Fibroblast of lung (primary cell): ENCODE measurements around the gene ZNF280B. TPM values are rescaled to one million over a fixed set of nuclear protein-coding genes. Genes with fewer than 3 reads are reported as not detected.

Experiments used
- DNase-seq, 2 donors: peaks; one replicate each; pipeline versions ENCODE4 v3.0.0 to v3.0.0-alpha.2; 2010; ENCODE audit warnings: low read depth in 2 of 2
- H2AFZ ChIP-seq: 2 replicates; pipeline ENCODE4 v1.5.1; 2012; ENCODE audit warnings: low read length, control low read depth, inconsistent platforms
- H3K27ac ChIP-seq: 2 replicates; pipeline ENCODE4 v1.5.1; 2011; ENCODE audit warnings: low read length, control low read depth; ENCODE audit not compliant: insufficient read depth
- H3K27me3 ChIP-seq: 2 replicates; pipeline ENCODE4 v1.5.1; 2011; ENCODE audit warnings: mild to moderate bottlenecking, low read length; ENCODE audit not compliant: control insufficient read depth, insufficient read depth
- H3K36me3 ChIP-seq: 2 replicates; pipeline ENCODE4 v1.5.1; 2011; ENCODE audit warnings: low read length; ENCODE audit not compliant: control insufficient read depth, insufficient read depth
- H3K4me1 ChIP-seq: 2 replicates; pipeline ENCODE4 v1.5.1; 2011; ENCODE audit warnings: low read length; ENCODE audit not compliant: control insufficient read depth, insufficient read depth; ENCODE audit errors: extremely low read depth
- H3K4me2 ChIP-seq: 2 replicates; pipeline ENCODE4 v1.5.1; 2011; ENCODE audit warnings: low read length, control low read depth; ENCODE audit not compliant: insufficient read depth; ENCODE audit errors: extremely low read depth
- H3K4me3 ChIP-seq, 4 experiments: fragments of 200-600 bp in 1 of 4; sonication (generic) in 1 of 4; replicated peaks in 1 of 4; 2 replicates each; pipeline ENCODE4 v1.5.1; 2011 to 2016; ENCODE audit warnings: low read length in 4 of 4, low read depth in 3 of 4, mild to moderate bottlenecking in 3 of 4, control low read depth in 2 of 4, inconsistent platforms in 1 of 4, mixed read lengths in 1 of 4; ENCODE audit not compliant: insufficient read depth in 1 of 4; ENCODE audit errors: control extremely low read depth in 1 of 4
- H3K79me2 ChIP-seq: 2 replicates; pipeline ENCODE4 v1.5.1; 2012; ENCODE audit warnings: mild to moderate bottlenecking, low read length, inconsistent platforms; ENCODE audit not compliant: control insufficient read depth, insufficient read depth
- H3K9ac ChIP-seq: 2 replicates; pipeline ENCODE4 v1.5.1; 2011; ENCODE audit warnings: mild to moderate bottlenecking, low read length, control low read depth; ENCODE audit not compliant: insufficient read depth
- H3K9me3 ChIP-seq: 2 replicates; pipeline ENCODE4 v1.5.1; 2012; ENCODE audit warnings: low read depth, low read length; ENCODE audit not compliant: control insufficient read depth, insufficient read depth
- H4K20me1 ChIP-seq: 2 replicates; pipeline ENCODE4 v1.5.1; 2011; ENCODE audit warnings: low read length; ENCODE audit not compliant: control insufficient read depth, insufficient read depth; ENCODE audit errors: extremely low read depth
- CTCF ChIP-seq, 2 donors: IDR thresholded peaks in 1 of 2; conservative IDR thresholded peaks in 1 of 2; 1 replicate in 1 of 2; 2 replicates in 1 of 2; pipeline ENCODE4 v1.5.1; 2011 to 2012; ENCODE audit warnings: low read length in 2 of 2, control low read depth in 1 of 2, inconsistent platforms in 1 of 2, low read depth in 1 of 2, mild to moderate bottlenecking in 1 of 2
- EZH2 ChIP-seq: IDR thresholded peaks from 2 replicates; pipeline ENCODE4 v1.5.1; 2012; ENCODE audit warnings: low read length, control low read depth, mild to moderate bottlenecking; ENCODE audit errors: missing control alignments
- polyA plus RNA-seq, 2 donors: library from polyadenylated mRNA; depleted of rRNA in 1 of 2; stranded (reverse) in 1 of 2; unstranded in 1 of 2; fragments of >200 nt; gene quantifications; 2 replicates each; pipeline ENCODE4 v1.2.1, GENCODE V29; 2011 to 2012; ENCODE audit warnings: missing spikeins in 1 of 2
- total RNA-seq: library from RNA; depleted of rRNA; stranded (reverse); fragments of >200 nt; gene quantifications from 2 replicates; pipeline ENCODE4 v1.2.1, GENCODE V29; 2014

ZNF280B gene
- total and polyA plus RNA-seq, 2 donors (not counting 1 experiment from before 2014, with no cell fraction given): 0.33 to 0.81 TPM

GRCh38 chr22:22523494-22523893 lies 15.0 kb upstream of the ZNF280B start:
- H3K9ac ChIP-seq: no peak overlapping the region
- no peak overlapping the region for H2AFZ ChIP-seq
- no peak for DNase-seq
- no peak overlapping the region for H3K27ac ChIP-seq
- H3K4me2 ChIP-seq: no peak overlapping the region
- H3K79me2 ChIP-seq: no peaks in the 10 kb centered on the region
- H3K4me1 ChIP-seq: no peaks in the 10 kb centered on the region
- H3K4me3 ChIP-seq: no peak overlapping the region
- no peak for TF ChIP-seq EZH2
- no peak for TF ChIP-seq CTCF (conservative IDR thresholded peaks at IDR 0.05 in 1 of 2, IDR thresholded peaks at IDR 0.05 in 1 of 2; ENCODE audit: low read depth in 1 of 2, low read length in 2 of 2)
- no peaks in the 10 kb centered on the region for H3K27me3 ChIP-seq
- no peaks in the 10 kb centered on the region for H3K9me3 ChIP-seq
- H4K20me1 ChIP-seq: no peaks in the 10 kb centered on the region
- H3K36me3 ChIP-seq: no peaks in the 10 kb centered on the region

DNA sequence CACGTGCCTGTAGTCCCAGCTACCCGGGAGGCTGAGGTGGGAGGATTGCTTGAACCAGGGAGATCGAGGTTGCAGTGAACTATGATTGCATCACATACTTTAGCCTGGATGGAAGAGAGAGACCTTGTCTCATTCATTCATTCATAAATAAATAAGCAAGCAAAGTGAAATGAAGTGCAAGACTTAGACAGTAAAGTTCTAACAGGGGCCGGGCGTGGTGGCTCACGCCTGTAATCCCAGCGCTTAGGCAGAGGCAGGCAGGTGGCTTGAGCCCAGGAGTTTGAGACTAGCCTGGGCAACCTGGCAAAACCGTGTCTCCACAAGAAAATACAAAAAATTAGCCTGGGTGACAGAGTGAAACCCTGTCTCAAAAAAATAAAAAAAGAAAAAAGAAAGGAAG lies 13.1 kb upstream of the ZNF280B start:
- Histone ChIP-seq H3K9me3 (no peaks in the 10 kb centered on the region), H3K27me3 (no peaks in the 10 kb centered on the region), H2AFZ (no peak overlapping the region)

More for the DNA sequence above, 13.1 kb upstream of the ZNF280B start:
- no peaks in the 10 kb centered on the region for H3K36me3 ChIP-seq
- no peaks in the 10 kb centered on the region for H3K4me1 ChIP-seq
- no peak overlapping the region for H3K4me2 ChIP-seq
- no peak overlapping the region for H3K9ac ChIP-seq
- TF ChIP-seq CTCF (conservative IDR thresholded peaks at IDR 0.05 in 1 of 2, IDR thresholded peaks at IDR 0.05 in 1 of 2; ENCODE audit: low read depth in 1 of 2, low read length in 2 of 2) (no peak), EZH2 (no peak)
- no peaks in the 10 kb centered on the region for H3K79me2 ChIP-seq
- DNase-seq: no peak
- H3K27ac ChIP-seq: no peak overlapping the region
- H4K20me1 ChIP-seq: no peaks in the 10 kb centered on the region
- H3K4me3 ChIP-seq: no peak overlapping the region
